ENCODE results near the gene CDC6.

The CDC6 gene

DNA sequence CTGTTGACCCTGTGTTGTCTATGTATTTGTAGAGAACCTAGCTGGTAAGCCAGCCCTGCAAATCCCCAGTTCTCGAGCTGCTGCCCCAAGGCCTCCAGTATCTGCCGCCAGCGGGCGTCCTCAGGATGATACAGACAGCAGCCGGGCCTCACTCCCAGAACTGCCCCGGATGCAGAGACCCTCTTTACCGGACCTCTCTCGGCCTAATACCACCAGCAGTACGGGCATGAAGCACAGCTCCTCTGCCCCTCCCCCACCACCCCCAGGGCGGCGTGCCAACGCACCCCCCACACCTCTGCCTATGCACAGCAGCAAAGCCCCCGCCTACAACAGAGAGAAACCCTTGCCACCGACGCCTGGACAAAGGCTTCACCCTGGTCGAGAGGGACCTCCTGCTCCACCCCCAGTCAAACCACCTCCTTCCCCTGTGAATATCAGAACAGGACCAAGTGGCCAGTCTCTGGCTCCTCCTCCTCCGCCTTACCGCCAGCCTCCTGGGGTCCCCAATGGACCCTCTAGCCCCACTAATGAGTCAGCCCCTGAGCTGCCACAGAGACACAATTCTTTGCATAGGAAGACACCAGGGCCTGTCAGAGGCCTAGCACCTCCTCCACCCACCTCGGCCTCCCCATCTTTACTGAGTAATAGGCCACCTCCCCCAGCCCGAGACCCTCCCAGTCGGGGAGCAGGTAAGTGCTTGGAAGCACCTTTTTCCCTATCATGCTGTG is 23.1 kb upstream of the CDC6 start:
- TF ChIP-seq RAD21 (IDR thresholded peaks at IDR 0.05; ENCODE audit: low read depth) (no peak), TCF12 (IDR thresholded peaks at IDR 0.05; ENCODE audit: low read depth) (no peak), TAF1 (IDR thresholded peaks at IDR 0.05; ENCODE audit: low read depth) (no peak), FOXM1 (IDR thresholded peaks at IDR 0.05; ENCODE audit: borderline replicate concordance, low read depth) (no peak), NFIC (IDR thresholded peaks at IDR 0.05) (no peak), YY1 (IDR thresholded peaks at IDR 0.05; ENCODE audit: low read depth) (no peak)

DNA sequence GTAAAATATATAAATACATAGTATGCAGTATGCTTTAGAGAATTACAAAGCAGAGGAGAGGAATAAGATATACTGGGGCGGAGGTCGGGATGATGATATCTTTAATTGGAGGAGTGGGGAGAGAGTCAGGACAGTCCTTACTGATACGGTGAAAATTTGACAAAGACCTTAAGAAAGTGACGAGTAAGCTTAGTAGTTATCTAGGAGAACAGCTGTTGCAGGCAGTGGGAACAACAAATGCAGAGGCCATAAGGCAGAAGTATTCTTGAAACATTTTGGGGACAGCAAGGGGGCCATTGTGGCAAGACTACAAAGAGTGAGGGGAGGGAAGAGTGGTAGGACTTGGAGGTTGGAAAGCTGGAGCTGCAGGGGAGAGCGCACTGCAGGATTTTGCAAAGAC is 22.3 kb upstream of the CDC6 start:
- TF ChIP-seq EGR1 (IDR thresholded peaks at IDR 0.05) (no peak), ZBTB7A (IDR thresholded peaks at IDR 0.05; ENCODE audit: low read depth) (no peak), TAF1 (IDR thresholded peaks at IDR 0.05; ENCODE audit: low read depth) (no peak), YY1 (IDR thresholded peaks at IDR 0.05; ENCODE audit: low read depth) (no peak), FOXM1 (IDR thresholded peaks at IDR 0.05; ENCODE audit: borderline replicate concordance, low read depth) (no peak), RAD21 (IDR thresholded peaks at IDR 0.05; ENCODE audit: low read depth) (no peak), NFIC (IDR thresholded peaks at IDR 0.05) (no peak), CEBPB (IDR thresholded peaks at IDR 0.05) (no peak), EP300 (IDR thresholded peaks at IDR 0.05; ENCODE audit: borderline replicate concordance) (no peak), TEAD4 (IDR thresholded peaks at IDR 0.05) (no peak), TCF12 (IDR thresholded peaks at IDR 0.05; ENCODE audit: low read depth) (no peak), CREB1 (IDR thresholded peaks at IDR 0.05; ENCODE audit: low read depth) (no peak)
- TF ChIP-seq, protein P1, sequence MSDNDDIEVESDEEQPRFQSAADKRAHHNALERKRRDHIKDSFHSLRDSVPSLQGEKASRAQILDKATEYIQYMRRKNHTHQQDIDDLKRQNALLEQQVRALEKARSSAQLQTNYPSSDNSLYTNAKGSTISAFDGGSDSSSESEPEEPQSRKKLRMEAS (IDR thresholded peaks at IDR 0.05), result no peak
- TF ChIP-seq, protein P2, sequence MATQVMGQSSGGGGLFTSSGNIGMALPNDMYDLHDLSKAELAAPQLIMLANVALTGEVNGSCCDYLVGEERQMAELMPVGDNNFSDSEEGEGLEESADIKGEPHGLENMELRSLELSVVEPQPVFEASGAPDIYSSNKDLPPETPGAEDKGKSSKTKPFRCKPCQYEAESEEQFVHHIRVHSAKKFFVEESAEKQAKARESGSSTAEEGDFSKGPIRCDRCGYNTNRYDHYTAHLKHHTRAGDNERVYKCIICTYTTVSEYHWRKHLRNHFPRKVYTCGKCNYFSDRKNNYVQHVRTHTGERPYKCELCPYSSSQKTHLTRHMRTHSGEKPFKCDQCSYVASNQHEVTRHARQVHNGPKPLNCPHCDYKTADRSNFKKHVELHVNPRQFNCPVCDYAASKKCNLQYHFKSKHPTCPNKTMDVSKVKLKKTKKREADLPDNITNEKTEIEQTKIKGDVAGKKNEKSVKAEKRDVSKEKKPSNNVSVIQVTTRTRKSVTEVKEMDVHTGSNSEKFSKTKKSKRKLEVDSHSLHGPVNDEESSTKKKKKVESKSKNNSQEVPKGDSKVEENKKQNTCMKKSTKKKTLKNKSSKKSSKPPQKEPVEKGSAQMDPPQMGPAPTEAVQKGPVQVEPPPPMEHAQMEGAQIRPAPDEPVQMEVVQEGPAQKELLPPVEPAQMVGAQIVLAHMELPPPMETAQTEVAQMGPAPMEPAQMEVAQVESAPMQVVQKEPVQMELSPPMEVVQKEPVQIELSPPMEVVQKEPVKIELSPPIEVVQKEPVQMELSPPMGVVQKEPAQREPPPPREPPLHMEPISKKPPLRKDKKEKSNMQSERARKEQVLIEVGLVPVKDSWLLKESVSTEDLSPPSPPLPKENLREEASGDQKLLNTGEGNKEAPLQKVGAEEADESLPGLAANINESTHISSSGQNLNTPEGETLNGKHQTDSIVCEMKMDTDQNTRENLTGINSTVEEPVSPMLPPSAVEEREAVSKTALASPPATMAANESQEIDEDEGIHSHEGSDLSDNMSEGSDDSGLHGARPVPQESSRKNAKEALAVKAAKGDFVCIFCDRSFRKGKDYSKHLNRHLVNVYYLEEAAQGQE (IDR thresholded peaks at IDR 0.05; ENCODE audit: low read depth), result no peak
- TF ChIP-seq, protein P3, sequence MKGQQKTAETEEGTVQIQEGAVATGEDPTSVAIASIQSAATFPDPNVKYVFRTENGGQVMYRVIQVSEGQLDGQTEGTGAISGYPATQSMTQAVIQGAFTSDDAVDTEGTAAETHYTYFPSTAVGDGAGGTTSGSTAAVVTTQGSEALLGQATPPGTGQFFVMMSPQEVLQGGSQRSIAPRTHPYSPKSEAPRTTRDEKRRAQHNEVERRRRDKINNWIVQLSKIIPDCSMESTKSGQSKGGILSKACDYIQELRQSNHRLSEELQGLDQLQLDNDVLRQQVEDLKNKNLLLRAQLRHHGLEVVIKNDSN (IDR thresholded peaks at IDR 0.05), result no peak

DNA sequence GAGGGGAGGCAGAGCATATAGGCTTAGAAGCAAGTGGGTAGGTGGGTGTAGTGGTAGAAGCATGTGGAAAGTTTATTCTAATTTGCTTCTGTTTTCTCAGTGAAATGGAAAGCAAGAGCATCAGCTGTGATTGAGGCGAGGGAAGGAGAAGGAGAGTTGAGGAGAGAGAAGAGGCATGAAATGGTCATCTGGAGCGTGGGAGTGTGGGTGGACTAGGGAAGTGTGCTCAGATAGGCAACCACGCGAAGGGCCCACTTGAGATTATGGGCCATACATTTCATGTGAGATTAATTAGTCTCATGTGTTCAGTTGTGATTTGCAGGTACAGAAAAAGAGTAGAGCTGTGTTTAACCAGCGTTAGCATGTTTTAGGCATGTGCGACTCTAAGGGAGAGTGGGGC is 20.8 kb upstream of the CDC6 start:
- no peak for TF ChIP-seq YY1 (IDR thresholded peaks at IDR 0.05; ENCODE audit: low read depth)
- TF ChIP-seq, protein P1 (IDR thresholded peaks at IDR 0.05), result no peak
- no peak for TF ChIP-seq ZBTB7A (IDR thresholded peaks at IDR 0.05; ENCODE audit: low read depth)
- TF ChIP-seq TCF12 (IDR thresholded peaks at IDR 0.05; ENCODE audit: low read depth), result no peak
- TF ChIP-seq, protein P3 (IDR thresholded peaks at IDR 0.05), result no peak
- TF ChIP-seq CEBPB (IDR thresholded peaks at IDR 0.05), result no peak
- no peak for TF ChIP-seq RAD21 (IDR thresholded peaks at IDR 0.05; ENCODE audit: low read depth)
- no peak for TF ChIP-seq EGR1 (IDR thresholded peaks at IDR 0.05)
- no peak for TF ChIP-seq EP300 (IDR thresholded peaks at IDR 0.05; ENCODE audit: borderline replicate concordance)
- TF ChIP-seq TEAD4 (IDR thresholded peaks at IDR 0.05), result no peak
- TF ChIP-seq, protein P2 (IDR thresholded peaks at IDR 0.05; ENCODE audit: low read depth), result no peak
- no peak for TF ChIP-seq CREB1 (IDR thresholded peaks at IDR 0.05; ENCODE audit: low read depth)
- no peak for TF ChIP-seq NFIC (IDR thresholded peaks at IDR 0.05)

DNA sequence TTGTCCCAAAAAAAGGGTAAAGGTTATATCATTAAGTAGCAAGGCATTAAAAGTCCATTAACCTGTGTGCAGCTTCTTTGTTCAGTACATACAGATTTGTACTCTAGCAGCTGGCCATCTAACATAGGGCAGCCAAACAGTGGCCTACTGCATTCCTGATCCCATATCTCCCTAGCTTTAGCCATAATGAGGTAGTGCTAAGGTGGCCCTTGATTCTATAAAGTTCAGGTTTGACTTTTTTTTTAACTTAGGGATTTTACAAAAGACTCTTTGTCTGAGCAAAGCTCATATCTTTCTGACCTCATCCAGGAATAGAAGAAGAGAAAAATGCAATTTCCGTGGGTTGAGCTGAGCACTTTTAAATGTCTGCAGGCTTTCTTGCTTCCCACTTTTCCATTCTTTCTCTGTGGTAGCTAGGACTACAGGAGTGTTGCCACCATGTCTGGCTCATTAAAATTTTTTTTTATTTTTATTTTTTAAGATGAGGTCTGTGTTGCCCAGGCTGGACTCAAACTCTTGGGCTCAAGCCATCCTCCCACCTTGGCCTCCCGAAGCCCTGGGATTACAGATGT is 19.5 kb upstream of the CDC6 start:
- TF ChIP-seq EP300 (IDR thresholded peaks at IDR 0.05; ENCODE audit: borderline replicate concordance) (no peak), EGR1 (IDR thresholded peaks at IDR 0.05) (no peak), TCF12 (IDR thresholded peaks at IDR 0.05; ENCODE audit: low read depth) (no peak), FOXM1 (IDR thresholded peaks at IDR 0.05; ENCODE audit: borderline replicate concordance, low read depth) (no peak), RAD21 (IDR thresholded peaks at IDR 0.05; ENCODE audit: low read depth) (no peak)
- TF ChIP-seq, protein P3 (IDR thresholded peaks at IDR 0.05), result no peak
- TF ChIP-seq, protein P1 (IDR thresholded peaks at IDR 0.05), result no peak

DNA sequence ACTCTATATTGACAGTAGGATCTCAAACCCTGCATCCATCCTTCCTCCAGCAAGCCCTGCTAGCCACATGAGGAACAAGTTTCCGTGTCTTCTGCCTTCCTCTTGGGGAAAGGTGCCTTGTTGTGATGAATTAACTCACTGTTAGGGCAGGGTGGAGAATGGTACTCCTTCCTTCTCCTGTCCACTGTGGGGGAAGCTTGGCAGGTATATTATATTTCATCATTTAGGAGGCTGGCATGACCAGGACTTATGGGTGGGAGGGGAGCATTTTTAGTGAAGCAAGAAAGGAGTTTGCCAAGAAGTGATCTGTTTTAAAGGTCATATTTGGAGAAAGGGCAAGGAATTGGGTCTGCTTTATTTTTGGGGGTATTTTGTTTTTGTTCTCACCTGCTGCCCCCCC is 9.3 kb upstream of the CDC6 start:
- TF ChIP-seq EGR1 (IDR thresholded peaks at IDR 0.05) (no peak), YY1 (IDR thresholded peaks at IDR 0.05; ENCODE audit: low read depth) (no peak), EP300 (IDR thresholded peaks at IDR 0.05; ENCODE audit: borderline replicate concordance) (no peak), CREB1 (IDR thresholded peaks at IDR 0.05; ENCODE audit: low read depth) (no peak), TAF1 (IDR thresholded peaks at IDR 0.05; ENCODE audit: low read depth) (no peak), TEAD4 (IDR thresholded peaks at IDR 0.05) (no peak), ZBTB7A (IDR thresholded peaks at IDR 0.05; ENCODE audit: low read depth) (no peak), TCF12 (IDR thresholded peaks at IDR 0.05; ENCODE audit: low read depth) (no peak)
- TF ChIP-seq, protein P2 (IDR thresholded peaks at IDR 0.05; ENCODE audit: low read depth), result no peak
- TF ChIP-seq, protein P1 (IDR thresholded peaks at IDR 0.05), result no peak
